CD4-positive, alpha-beta T cell treated with Interleukin-1 beta for 1 hour (primary cell): ENCODE measurements around the gene GREB1.
A peak's percentile ranks its signal among the peaks of the same experiment; 100 is the strongest.

Experiments
- DNase-seq, 2 donors: peaks; one replicate each; pipeline ENCODE4 v3.0.0-alpha.2; 2020 to 2022

The GREB1 gene

GRCh38 chr2:11667866-11668637 is 134.2 kb downstream of the GREB1 start:
- DNase-seq: no peak

GRCh38 chr2:11669454-11670291 is 135.8 kb downstream of the GREB1 start, which contains the start of gene NTSR2:
Gene NTSR2 (minus strand): TSS chr2:11670195. CDS start chr2:11670129, 66 bp downstream.
- DNase-seq: peak in 1 of 2 donors; percentile 15

GRCh38 chr2:11672407-11672806 is 138.6 kb downstream of the GREB1 start:
- no peak for DNase-seq

- no peak for DNase-seq
Measured at GRCh38 chr2:11674983-11675382, 141.1 kb downstream of the GREB1 start.

- no peak for DNase-seq
Measured at GRCh38 chr2:11675423-11676112, 141.7 kb downstream of the GREB1 start.

GRCh38 chr2:11676640-11677039 is 142.8 kb downstream of the GREB1 start:
- no peak for DNase-seq

- DNase-seq: no peak
Measured at GRCh38 chr2:11677136-11678055, 143.6 kb downstream of the GREB1 start.

GRCh38 chr2:11678306-11678960 is 144.6 kb downstream of the GREB1 start:
- DNase-seq: no peak

GRCh38 chr2:11679016-11679415 is 145.2 kb downstream of the GREB1 start:
- DNase-seq: no peak

- DNase-seq: no peak
Measured at GRCh38 chr2:11679486-11680181, 145.8 kb downstream of the GREB1 start.

GRCh38 chr2:11680182-11680900 is 146.5 kb downstream of the GREB1 start:
- DNase-seq: no peak

- no peak for DNase-seq
Measured at GRCh38 chr2:11680901-11681721, 147.3 kb downstream of the GREB1 start.

- peak; percentile 35 to 51 for DNase-seq
Measured at GRCh38 chr2:11681722-11682589, 148.1 kb downstream of the GREB1 start.

- DNase-seq: no peak
Measured at GRCh38 chr2:11682590-11682915, 148.7 kb downstream of the GREB1 start.

- no peak for DNase-seq
Measured at GRCh38 chr2:11683476-11683875, 149.6 kb downstream of the GREB1 start.

- no peak for DNase-seq
Measured at GRCh38 chr2:11683966-11684365, 150.1 kb downstream of the GREB1 start.

GRCh38 chr2:11684894-11685460 is 151.1 kb downstream of the GREB1 start:
- DNase-seq: no peak

- DNase-seq: no peak
Measured at GRCh38 chr2:11685906-11686470, 152.1 kb downstream of the GREB1 start.
